ENCODE measurements around the gene LRRN1.

Gene LRRN1

GRCh38 chr3:3851621-3852323, 52.5 kb downstream of the LRRN1 start:
- TF ChIP-seq FOXM1 (IDR thresholded peaks at IDR 0.05; ENCODE audit: borderline replicate concordance, low read depth), result no peak

GRCh38 chr3:3853544-3853943, 54.3 kb downstream of the LRRN1 start:
- TF ChIP-seq REST (IDR thresholded peaks at IDR 0.05; ENCODE audit: low read depth) (no peak), USF1 (IDR thresholded peaks at IDR 0.05) (no peak), FOXM1 (IDR thresholded peaks at IDR 0.05; ENCODE audit: borderline replicate concordance, low read depth) (no peak), CREB1 (IDR thresholded peaks at IDR 0.05; ENCODE audit: low read depth) (no peak), TCF12 (IDR thresholded peaks at IDR 0.05; ENCODE audit: low read depth) (no peak), NFIC (IDR thresholded peaks at IDR 0.05) (no peak), RAD21 (IDR thresholded peaks at IDR 0.05; ENCODE audit: low read depth) (no peak)

GRCh38 chr3:3855056-3855455, 55.8 kb downstream of the LRRN1 start:
- no peak for TF ChIP-seq TCF12 (IDR thresholded peaks at IDR 0.05; ENCODE audit: low read depth)
- TF ChIP-seq CREB1 (IDR thresholded peaks at IDR 0.05; ENCODE audit: low read depth), result no peak
- TF ChIP-seq MAX (IDR thresholded peaks at IDR 0.05), result no peak

GRCh38 chr3:3860235-3860634, 61.0 kb downstream of the LRRN1 start:
- TF ChIP-seq EGR1 (IDR thresholded peaks at IDR 0.05) (no peak), ZBTB7A (IDR thresholded peaks at IDR 0.05; ENCODE audit: low read depth) (no peak), RAD21 (IDR thresholded peaks at IDR 0.05; ENCODE audit: low read depth) (no peak), TAF1 (IDR thresholded peaks at IDR 0.05; ENCODE audit: low read depth) (no peak), CEBPB (IDR thresholded peaks at IDR 0.05) (no peak), YY1 (IDR thresholded peaks at IDR 0.05; ENCODE audit: low read depth) (no peak)

GRCh38 chr3:3862534-3862933, 63.3 kb downstream of the LRRN1 start:
- TF ChIP-seq ZBTB7A (IDR thresholded peaks at IDR 0.05; ENCODE audit: low read depth) (no peak), TEAD4 (IDR thresholded peaks at IDR 0.05) (no peak), MAX (IDR thresholded peaks at IDR 0.05) (no peak), EGR1 (IDR thresholded peaks at IDR 0.05) (no peak), YY1 (IDR thresholded peaks at IDR 0.05; ENCODE audit: low read depth) (no peak), NFIC (IDR thresholded peaks at IDR 0.05) (no peak), USF1 (IDR thresholded peaks at IDR 0.05) (no peak), FOXM1 (IDR thresholded peaks at IDR 0.05; ENCODE audit: borderline replicate concordance, low read depth) (no peak), EP300 (IDR thresholded peaks at IDR 0.05; ENCODE audit: borderline replicate concordance) (no peak), TAF1 (IDR thresholded peaks at IDR 0.05; ENCODE audit: low read depth) (no peak)

- TF ChIP-seq EGR1 (IDR thresholded peaks at IDR 0.05) (no peak), REST (IDR thresholded peaks at IDR 0.05; ENCODE audit: low read depth) (no peak), MAX (IDR thresholded peaks at IDR 0.05) (no peak), TEAD4 (IDR thresholded peaks at IDR 0.05) (no peak), EP300 (IDR thresholded peaks at IDR 0.05; ENCODE audit: borderline replicate concordance) (no peak), RAD21 (IDR thresholded peaks at IDR 0.05; ENCODE audit: low read depth) (no peak), CEBPB (IDR thresholded peaks at IDR 0.05) (no peak), ZBTB7A (IDR thresholded peaks at IDR 0.05; ENCODE audit: low read depth) (no peak), CREB1 (IDR thresholded peaks at IDR 0.05; ENCODE audit: low read depth) (no peak), NFIC (IDR thresholded peaks at IDR 0.05) (no peak), FOXM1 (IDR thresholded peaks at IDR 0.05; ENCODE audit: borderline replicate concordance, low read depth) (no peak), USF1 (IDR thresholded peaks at IDR 0.05) (no peak)
Observed at GRCh38 chr3:3875491-3875890, 76.3 kb downstream of the LRRN1 start.
